Endothelial cell of umbilical vein (primary cell): ENCODE results near the gene BRAP. TPM values are rescaled to one million over a fixed set of nuclear protein-coding genes. Genes with fewer than 3 reads are reported as not detected.

Experiments
- BruUV-seq: library from RNA; stranded (reverse); fragments of 400-500 nt; replicated peaks from 2 replicates; lab custom pipeline; 2021; lab: Mats Ljungman, UMichigan
- CTCF ChIA-PET: fragments of 300-600, 350-600 bp; sonication (Branson Sonifier 250); formaldehyde crosslinking; loops from one replicate; lab custom pipeline; 2021; ENCODE audit warnings: antibody characterized with exemption, inconsistent platforms; lab: Charles Lee
- POLR2A ChIA-PET: fragments of 300-600, 350-600 bp; sonication (Branson Sonifier 250); formaldehyde crosslinking; loops from one replicate; lab custom pipeline; 2021; ENCODE audit warnings: antibody characterized with exemption, inconsistent platforms; lab: Charles Lee
- DNase-seq: peaks from one replicate; pipeline ENCODE4 v3.0.0-alpha.2; 2011; ENCODE audit warnings: low read depth, low spot score
- FAIRE-seq: peaks from 2 replicates; lab custom pipeline; 2011; peaks lifted over from hg19 to GRCh38; lab: Jason Lieb, UNC
- H2AFZ ChIP-seq: 2 replicates; pipeline ENCODE4 v1.6.0; 2012; ENCODE audit warnings: low read depth, low read length, control low read depth, inconsistent platforms
- H3K27ac ChIP-seq: 2 replicates; pipeline ENCODE4 v1.5.1; 2011; ENCODE audit warnings: low read depth, mild to moderate bottlenecking, control low read depth, low read length, moderate library complexity; ENCODE audit not compliant: insufficient read depth
- H3K27me3 ChIP-seq, 2 experiments: 2 replicates each; pipeline versions ENCODE4 v1.6.0 to v1.6.1; 2011; ENCODE audit warnings: low read length in 2 of 2, mixed read lengths in 1 of 2; ENCODE audit not compliant: control insufficient read depth in 2 of 2, insufficient read depth in 2 of 2
- H3K36me3 ChIP-seq, 2 experiments: 2 replicates in 1 of 2; 3 replicates in 1 of 2; pipeline ENCODE4 v1.5.1; 2011; ENCODE audit warnings: low read length in 2 of 2, mild to moderate bottlenecking in 1 of 2, moderate library complexity in 1 of 2; ENCODE audit not compliant: control insufficient read depth in 2 of 2, insufficient read depth in 2 of 2; ENCODE audit errors: extremely low read depth in 1 of 2
- H3K4me1 ChIP-seq: 3 replicates; pipeline ENCODE4 v1.5.1; 2011; ENCODE audit warnings: mild to moderate bottlenecking, low read length; ENCODE audit not compliant: control insufficient read depth, insufficient read depth; ENCODE audit errors: extremely low read depth
- H3K4me2 ChIP-seq: 2 replicates; pipeline ENCODE4 v1.6.1; 2011; ENCODE audit warnings: low read length, control low read depth, mixed read lengths; ENCODE audit not compliant: insufficient read depth
- H3K4me3 ChIP-seq, 3 experiments: fragments of 200-600 bp in 1 of 3; sonication (generic), shearing (Covaris generic) in 1 of 3; replicated peaks in 1 of 3; 2 replicates each; pipeline ENCODE4 v1.5.1; 2011 to 2016; ENCODE audit warnings: control low read depth in 3 of 3, low read length in 3 of 3, mild to moderate bottlenecking in 2 of 3, inconsistent platforms in 1 of 3, low read depth in 1 of 3, moderate library complexity in 1 of 3; ENCODE audit not compliant: insufficient read depth in 1 of 3
- H3K79me2 ChIP-seq: 2 replicates; pipeline ENCODE4 v1.6.0; 2012; ENCODE audit warnings: low read length, inconsistent platforms; ENCODE audit not compliant: control insufficient read depth, insufficient read depth
- H3K9ac ChIP-seq: replicated peaks from 2 replicates; pipeline ENCODE3; 2011; ENCODE audit warnings: low read length, control low read depth; ENCODE audit not compliant: insufficient read depth; ENCODE audit errors: extremely low read depth
- H3K9me1 ChIP-seq: replicated peaks from 3 replicates; pipeline ENCODE4 v1.6.0; 2011; ENCODE audit warnings: mild to moderate bottlenecking, low read length; ENCODE audit not compliant: control insufficient read depth, insufficient read depth; ENCODE audit errors: extremely low read depth
- H3K9me3 ChIP-seq: replicated peaks from 2 replicates; pipeline ENCODE4 v1.5.1; 2012; ENCODE audit warnings: low read length, inconsistent platforms; ENCODE audit not compliant: control insufficient read depth, insufficient read depth
- H4K20me1 ChIP-seq: replicated peaks from 2 replicates; pipeline ENCODE3; 2011; ENCODE audit warnings: mild to moderate bottlenecking, low read length; ENCODE audit not compliant: control insufficient read depth, insufficient read depth; ENCODE audit errors: extremely low read depth
- CTCF ChIP-seq, 2 donors: IDR thresholded peaks; 1 replicate in 1 of 2; 2 replicates in 1 of 2; pipeline ENCODE4 v1.5.1; 2011; ENCODE audit warnings: low read length in 2 of 2, mild to moderate bottlenecking in 2 of 2, moderate library complexity in 2 of 2, control low read depth in 1 of 2, inconsistent platforms in 1 of 2, low read depth in 1 of 2; ENCODE audit not compliant: insufficient read depth in 1 of 2; ENCODE audit errors: extremely low read depth in 1 of 2
- FOS ChIP-seq: IDR thresholded peaks from 2 replicates; pipeline ENCODE4 v1.6.1; 2011; ENCODE audit warnings: mild to moderate bottlenecking, low read length, moderate library complexity, borderline replicate concordance; ENCODE audit not compliant: insufficient read depth
- GATA2 ChIP-seq: IDR thresholded peaks from 2 replicates; pipeline ENCODE4 v1.7.0; 2011; ENCODE audit warnings: low read depth, mild to moderate bottlenecking, moderate library complexity, mixed read lengths, low read length; ENCODE audit not compliant: insufficient read length, insufficient read depth
- JUN ChIP-seq: IDR thresholded peaks from 2 replicates; pipeline ENCODE4 v1.6.1; 2011; ENCODE audit warnings: borderline replicate concordance, low read depth; ENCODE audit not compliant: insufficient read length, insufficient read depth
- MYC ChIP-seq: IDR thresholded peaks from one replicate; pipeline ENCODE4 v1.6.1; 2011; ENCODE audit warnings: mild to moderate bottlenecking, low read depth, low read length
- POLR2A ChIP-seq: IDR thresholded peaks from 2 replicates; pipeline ENCODE4 v1.6.1; 2012; ENCODE audit warnings: low read depth, mild to moderate bottlenecking, control low read depth, low read length
- POLR2AphosphoS5 ChIP-seq: IDR thresholded peaks from 2 replicates; pipeline ENCODE4 v1.6.1; 2012; ENCODE audit warnings: low read depth, mild to moderate bottlenecking, control low read depth, low read length, moderate library complexity; ENCODE audit not compliant: insufficient read depth
- dilution Hi-C: fragments of 300-500 bp; cut with MboI; formaldehyde crosslinking; loops from one replicate; pipeline ENCODE4 v1.15.0; 2019; ENCODE audit warnings: low sequenced_read_pairs; ENCODE audit not compliant: extremely low pct_ligation_motif_present
- intact Hi-C: fragments of 100-400 bp; cut with micrococcal nuclease; formaldehyde crosslinking; loops from one replicate; pipeline ENCODE4 v1.10.0; 2022
- polyA plus RNA-seq, 4 experiments: library from polyadenylated mRNA; depleted of rRNA in 3 of 4; stranded (reverse) in 3 of 4; unstranded in 1 of 4; fragments of >200 nt; gene quantifications; 2 replicates each; pipeline versions ENCODE4 v1.2.1 to v1.2.3, GENCODE V29; 2011 to 2012; ENCODE audit warnings: missing spikeins in 1 of 4
- total RNA-seq: library from RNA; stranded (reverse); gene quantifications from 2 replicates; pipeline ENCODE4 v1.2.3, GENCODE V29; 2021
- TF ChIP-seq, protein P1 (sequence below): IDR thresholded peaks from 2 replicates; pipeline ENCODE4 v1.6.1; 2011; ENCODE audit not compliant: insufficient read depth, insufficient read length

Gene BRAP
- total and polyA plus RNA-seq, 2 donors (not counting 3 experiments of a cell fraction or from before 2014, with no cell fraction given): 14.4 to 16.5 TPM

- Histone ChIP-seq H3K27ac (no peak overlapping the region), H3K9ac (no peak overlapping the region), H4K20me1 (no peaks in the 10 kb centered on the region), H3K79me2 (no peaks in the 10 kb centered on the region), H3K9me3 (no peaks in the 10 kb centered on the region), H3K4me2 (no peak overlapping the region), H3K9me1 (no peaks in the 10 kb centered on the region), H3K4me1 (peaks cover 6% of the 10 kb centered on the region), H3K27me3 (no peaks in the 10 kb centered on the region), H3K4me3 (no peak overlapping the region), H2AFZ (peak overlapping the region; percentile 27), H3K36me3 (no peaks in the 10 kb centered on the region)
- DNase-seq (peak; percentile 55), FAIRE-seq (no peak)
- dilution Hi-C loops: no loop called here
- TF ChIP-seq CTCF (IDR thresholded peaks at IDR 0.05; ENCODE audit: extremely low read depth in 1 of 2, insufficient read depth in 1 of 2, low read depth in 1 of 2, low read length in 2 of 2) (no peak), JUN (no peak), POLR2AphosphoS5 (no peak), POLR2A (no peak), MYC (no peak), GATA2 (no peak), FOS (no peak)
- TF ChIP-seq, protein P1, sequence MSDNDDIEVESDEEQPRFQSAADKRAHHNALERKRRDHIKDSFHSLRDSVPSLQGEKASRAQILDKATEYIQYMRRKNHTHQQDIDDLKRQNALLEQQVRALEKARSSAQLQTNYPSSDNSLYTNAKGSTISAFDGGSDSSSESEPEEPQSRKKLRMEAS: no peak
- BruUV-seq: no TSS peak
- ChIA-PET CTCF (interaction anchor here (1.0 to 1.3 kb wide), 2 partner anchors 107 to 239 kb away, joined by 3 read pairs; no protein-coding TSS in a partner anchor), POLR2A (no interaction called here)
- intact Hi-C loops: no loop called here
These were observed 49.4 kb downstream of the BRAP start for GRCh38 chr12:111636209-111636945.
